Osteoblast (primary cell): ENCODE measurements around the gene ARHGAP18. TPM values are rescaled to one million over a fixed set of nuclear protein-coding genes. Genes with fewer than 3 reads are reported as not detected.

Experiments
- DNase-seq: peaks from one replicate; pipeline ENCODE4 v3.0.0; 2011; ENCODE audit warnings: low spot score, mixed read lengths; ENCODE audit not compliant: insufficient read length; ENCODE audit errors: missing footprints
- H2AFZ ChIP-seq: 2 replicates; pipeline ENCODE4 v1.6.0; 2011; ENCODE audit warnings: mild to moderate bottlenecking, low read length
- H3K27ac ChIP-seq: 2 replicates; pipeline ENCODE4 v1.5.1; 2011; ENCODE audit warnings: mild to moderate bottlenecking, low read depth, low read length, moderate library complexity
- H3K27me3 ChIP-seq: 2 replicates; pipeline ENCODE4 v1.6.0; 2012; ENCODE audit warnings: mild to moderate bottlenecking, control low read depth, inconsistent platforms, low read length, moderate library complexity; ENCODE audit not compliant: insufficient read depth
- H3K36me3 ChIP-seq: 2 replicates; pipeline ENCODE4 v1.5.1; 2011; ENCODE audit warnings: mild to moderate bottlenecking, low read length, control low read depth, moderate library complexity; ENCODE audit not compliant: insufficient read depth
- H3K4me1 ChIP-seq: 2 replicates; pipeline ENCODE4 v1.5.1; 2011; ENCODE audit warnings: mild to moderate bottlenecking, low read length, control low read depth, moderate library complexity; ENCODE audit not compliant: insufficient read depth
- H3K4me2 ChIP-seq: 2 replicates; pipeline ENCODE4 v1.6.0; 2011; ENCODE audit warnings: mild to moderate bottlenecking, low read length; ENCODE audit not compliant: insufficient read depth
- H3K4me3 ChIP-seq: fragments of 200-600 bp; sonication (generic); 3 replicates; pipeline ENCODE4 v1.5.1; 2012; ENCODE audit warnings: mild to moderate bottlenecking, low read length, inconsistent platforms; ENCODE audit not compliant: insufficient read depth
- H3K79me2 ChIP-seq: 2 replicates; pipeline ENCODE4 v1.6.0; 2012; ENCODE audit warnings: mild to moderate bottlenecking, low read length, control low read depth, inconsistent platforms; ENCODE audit not compliant: insufficient read depth
- H3K9me3 ChIP-seq: 2 replicates; pipeline ENCODE4 v1.5.1; 2011; ENCODE audit warnings: low read depth, low read length, control low read depth
- H4K20me1 ChIP-seq: 2 replicates; pipeline ENCODE4 v1.6.0; 2012; ENCODE audit warnings: mild to moderate bottlenecking, low read length, control low read depth; ENCODE audit not compliant: insufficient read depth
- total RNA-seq: library from RNA; depleted of rRNA; stranded (reverse); fragments of >200 nt; gene quantifications from 2 replicates; pipeline ENCODE4 v1.2.3, GENCODE V29; 2012
- TF ChIP-seq, protein P1 (sequence below): IDR thresholded peaks from 2 replicates; pipeline ENCODE4 v1.5.1; 2011; ENCODE audit warnings: mild to moderate bottlenecking, low read depth, low read length, moderate library complexity; ENCODE audit errors: extremely low read depth

Gene ARHGAP18
- total RNA-seq, 1 donor, result 21.0 TPM

DNA sequence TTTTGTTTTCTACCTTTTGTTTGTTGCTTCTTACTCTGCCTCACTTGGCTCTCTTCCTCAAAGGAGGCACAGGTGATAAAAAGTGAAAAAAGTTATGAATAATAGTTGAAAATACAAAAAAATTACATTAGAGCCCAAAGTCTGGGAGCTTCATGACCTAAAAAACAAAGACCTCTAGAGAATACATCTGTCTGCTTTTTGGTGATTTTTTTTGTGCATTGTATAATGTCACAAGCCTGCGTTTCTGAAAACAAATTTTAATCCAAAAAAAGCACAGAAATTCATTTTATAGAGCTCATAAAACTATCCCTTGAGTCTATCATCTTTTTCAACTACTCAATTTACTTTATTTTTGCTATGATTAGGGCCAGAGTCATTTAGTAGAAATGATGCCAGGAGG is 41.4 kb upstream of the ARHGAP18 start:
- no peak overlapping the region for H3K4me3 ChIP-seq
- H3K79me2 ChIP-seq, result no peaks in the 10 kb centered on the region
- TF ChIP-seq, protein P1, sequence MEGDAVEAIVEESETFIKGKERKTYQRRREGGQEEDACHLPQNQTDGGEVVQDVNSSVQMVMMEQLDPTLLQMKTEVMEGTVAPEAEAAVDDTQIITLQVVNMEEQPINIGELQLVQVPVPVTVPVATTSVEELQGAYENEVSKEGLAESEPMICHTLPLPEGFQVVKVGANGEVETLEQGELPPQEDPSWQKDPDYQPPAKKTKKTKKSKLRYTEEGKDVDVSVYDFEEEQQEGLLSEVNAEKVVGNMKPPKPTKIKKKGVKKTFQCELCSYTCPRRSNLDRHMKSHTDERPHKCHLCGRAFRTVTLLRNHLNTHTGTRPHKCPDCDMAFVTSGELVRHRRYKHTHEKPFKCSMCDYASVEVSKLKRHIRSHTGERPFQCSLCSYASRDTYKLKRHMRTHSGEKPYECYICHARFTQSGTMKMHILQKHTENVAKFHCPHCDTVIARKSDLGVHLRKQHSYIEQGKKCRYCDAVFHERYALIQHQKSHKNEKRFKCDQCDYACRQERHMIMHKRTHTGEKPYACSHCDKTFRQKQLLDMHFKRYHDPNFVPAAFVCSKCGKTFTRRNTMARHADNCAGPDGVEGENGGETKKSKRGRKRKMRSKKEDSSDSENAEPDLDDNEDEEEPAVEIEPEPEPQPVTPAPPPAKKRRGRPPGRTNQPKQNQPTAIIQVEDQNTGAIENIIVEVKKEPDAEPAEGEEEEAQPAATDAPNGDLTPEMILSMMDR, result no peak
- no peaks in the 10 kb centered on the region for H4K20me1 ChIP-seq
- no peak for DNase-seq
- no peaks in the 10 kb centered on the region for H3K9me3 ChIP-seq
- H3K4me2 ChIP-seq, result peak overlapping the region; percentile 54
- H2AFZ ChIP-seq, result no peak overlapping the region
- H3K36me3 ChIP-seq, result no peaks in the 10 kb centered on the region
- H3K27ac ChIP-seq, result peak overlapping the region; percentile 42
- H3K4me1 ChIP-seq, result peaks cover 59% of the 10 kb centered on the region
- no peaks in the 10 kb centered on the region for H3K27me3 ChIP-seq

DNA sequence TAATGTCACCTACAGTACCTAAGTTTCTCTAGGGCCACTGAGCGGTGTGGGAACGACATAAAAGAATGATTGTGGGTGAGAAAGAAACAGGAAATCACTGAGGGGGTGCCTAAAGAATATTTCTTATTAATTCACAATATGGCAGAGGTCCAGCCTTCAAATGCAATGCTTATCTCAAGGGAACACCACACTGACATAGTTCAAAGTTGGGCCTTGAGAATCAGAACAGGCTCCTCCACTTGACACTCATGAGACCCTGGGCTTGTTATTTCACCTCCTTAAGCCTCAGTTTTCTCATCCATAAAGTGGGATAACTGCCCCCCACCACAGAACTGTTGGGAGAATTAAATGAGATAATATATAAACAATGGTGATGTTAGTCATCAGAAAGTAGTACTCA is 40.4 kb upstream of the ARHGAP18 start:
- Histone ChIP-seq H3K9me3 (no peaks in the 10 kb centered on the region), H2AFZ (no peak overlapping the region), H3K4me3 (no peak overlapping the region), H3K27me3 (no peaks in the 10 kb centered on the region), H3K4me1 (peaks cover 62% of the 10 kb centered on the region), H3K36me3 (no peaks in the 10 kb centered on the region), H4K20me1 (no peaks in the 10 kb centered on the region), H3K27ac (peak overlapping the region; percentile 46), H3K79me2 (no peaks in the 10 kb centered on the region), H3K4me2 (peak overlapping the region; percentile 59)
- TF ChIP-seq, protein P1, result no peak
- DNase-seq, result no peak

- H4K20me1 ChIP-seq, result no peaks in the 10 kb centered on the region
- H3K4me1 ChIP-seq, result peaks cover 67% of the 10 kb centered on the region
- H3K4me2 ChIP-seq, result peak overlapping the region; percentile 59
- H3K4me3 ChIP-seq, result no peak overlapping the region
- no peaks in the 10 kb centered on the region for H3K79me2 ChIP-seq
- no peaks in the 10 kb centered on the region for H3K9me3 ChIP-seq
- no peaks in the 10 kb centered on the region for H3K36me3 ChIP-seq
- H3K27me3 ChIP-seq, result no peaks in the 10 kb centered on the region
- no peak overlapping the region for H2AFZ ChIP-seq
- TF ChIP-seq, protein P1, result no peak
- no peak for DNase-seq
- H3K27ac ChIP-seq, result peak overlapping the region; percentile 46
These were observed 39.8 kb upstream of the ARHGAP18 start for GRCh38 chr6:129749749-129750120.

- Histone ChIP-seq H3K36me3 (no peaks in the 10 kb centered on the region), H3K27me3 (no peaks in the 10 kb centered on the region), H2AFZ (no peak overlapping the region), H3K9me3 (no peaks in the 10 kb centered on the region), H3K79me2 (no peaks in the 10 kb centered on the region), H3K27ac (peak overlapping the region; percentile 46), H3K4me1 (peaks cover 74% of the 10 kb centered on the region), H4K20me1 (no peaks in the 10 kb centered on the region), H3K4me3 (no peak overlapping the region), H3K4me2 (peak overlapping the region; percentile 59)
- DNase-seq, result no peak
- TF ChIP-seq, protein P1, result no peak
These were observed 39.1 kb upstream of the ARHGAP18 start for GRCh38 chr6:129748901-129749748.
